CD14-positive monocyte (primary cell): Measurements from ENCODE around the gene SERPINA3. TPM values are rescaled to one million over a fixed set of nuclear protein-coding genes. Genes with fewer than 3 reads are reported as not detected.

ENCODE experiments used
- DNase-seq, 3 donors: peaks; one replicate each; pipeline ENCODE4 v3.0.0-alpha.2; 2011 to 2022
- H2AFZ ChIP-seq: 2 replicates; pipeline ENCODE4 v1.6.0; 2012; ENCODE audit warnings: mild to moderate bottlenecking, low read depth, low read length, inconsistent platforms; ENCODE audit not compliant: insufficient read depth, poor library complexity, severe bottlenecking
- H3K27ac ChIP-seq, 2 donors: 1 replicate in 1 of 2; 2 replicates in 1 of 2; pipeline ENCODE4 v1.5.1; 2012 to 2013; ENCODE audit warnings: low read length in 2 of 2, control low read depth in 1 of 2, inconsistent platforms in 1 of 2, low read depth in 1 of 2, mild to moderate bottlenecking in 1 of 2
- H3K27me3 ChIP-seq, 2 donors: one replicate each; pipeline versions ENCODE4 v1.6.0 to v1.6.1; 2011 to 2013; ENCODE audit warnings: low read length in 2 of 2; ENCODE audit not compliant: control insufficient read depth in 2 of 2, insufficient read depth in 2 of 2
- H3K36me3 ChIP-seq, 2 donors: replicated peaks in 1 of 2; 1 replicate in 1 of 2; 2 replicates in 1 of 2; pipeline versions ENCODE4 v1.5.1 to v1.6.1; 2012 to 2013; ENCODE audit warnings: low read length in 2 of 2, control low read depth in 1 of 2, inconsistent platforms in 1 of 2, mild to moderate bottlenecking in 1 of 2; ENCODE audit not compliant: insufficient read depth in 2 of 2, control insufficient read depth in 1 of 2
- H3K4me1 ChIP-seq, 2 donors: 1 replicate in 1 of 2; 2 replicates in 1 of 2; pipeline versions ENCODE4 v1.5.1 to v1.6.1; 2012 to 2013; ENCODE audit warnings: low read length in 2 of 2, control low read depth in 1 of 2, inconsistent platforms in 1 of 2, mild to moderate bottlenecking in 1 of 2, moderate library complexity in 1 of 2; ENCODE audit not compliant: insufficient read depth in 2 of 2, control insufficient read depth in 1 of 2
- H3K4me2 ChIP-seq: replicated peaks from 2 replicates; pipeline ENCODE3; 2012; ENCODE audit warnings: low read length, moderate library complexity, mild to moderate bottlenecking; ENCODE audit not compliant: poor library complexity, severe bottlenecking; ENCODE audit errors: extremely low read depth
- H3K4me3 ChIP-seq, 3 experiments: fragments of 200-600 bp in 1 of 3; sonication (generic) in 1 of 3; replicated peaks in 1 of 3; 1 replicate in 2 of 3; 2 replicates in 1 of 3; pipeline ENCODE4 v1.5.1; 2011 to 2013; ENCODE audit warnings: low read length in 3 of 3, mild to moderate bottlenecking in 3 of 3, control low read depth in 2 of 3, low read depth in 2 of 3, inconsistent platforms in 1 of 3, moderate library complexity in 1 of 3
- H3K79me2 ChIP-seq: 2 replicates; pipeline ENCODE4 v1.6.0; 2012; ENCODE audit warnings: mild to moderate bottlenecking, control low read depth, inconsistent platforms, low read length, moderate library complexity; ENCODE audit not compliant: insufficient read depth
- H3K9ac ChIP-seq: 2 replicates; pipeline ENCODE4 v1.6.0; 2017; ENCODE audit warnings: low read length, mild to moderate bottlenecking; ENCODE audit not compliant: insufficient read depth, poor library complexity, severe bottlenecking
- H3K9me3 ChIP-seq, 2 donors: replicated peaks in 1 of 2; 1 replicate in 1 of 2; 2 replicates in 1 of 2; pipeline versions ENCODE4 v1.5.1 to v1.6.1; 2012 to 2013; ENCODE audit warnings: low read length in 2 of 2, control low read depth in 1 of 2; ENCODE audit not compliant: control insufficient read depth in 1 of 2, insufficient read depth in 1 of 2
- H4K20me1 ChIP-seq: 2 replicates; pipeline ENCODE4 v1.6.0; 2012; ENCODE audit warnings: mild to moderate bottlenecking, low read length, control low read depth, moderate library complexity; ENCODE audit not compliant: insufficient read depth
- H3K27ac Mint-ChIP-seq, 7 donors: one replicate each; pipeline ENCODE4 v1.8.0; 2020; ENCODE audit warnings: mild to moderate bottlenecking in 7 of 7, mixed read lengths in 7 of 7, moderate library complexity in 6 of 7, inconsistent platforms in 2 of 7
- H3K27me3 Mint-ChIP-seq, 3 donors: one replicate each; pipeline ENCODE4 v1.8.0; 2021 to 2022; ENCODE audit warnings: low read depth in 3 of 3, mild to moderate bottlenecking in 3 of 3, mixed read lengths in 3 of 3, moderate library complexity in 3 of 3, inconsistent platforms in 1 of 3
- H3K36me3 Mint-ChIP-seq, 2 donors: one replicate each; pipeline ENCODE4 v1.8.0; 2020; ENCODE audit warnings: mixed read lengths in 2 of 2, inconsistent platforms in 1 of 2, mild to moderate bottlenecking in 1 of 2
- H3K4me1 Mint-ChIP-seq: one replicate; pipeline ENCODE4 v1.8.0; 2020; ENCODE audit warnings: mild to moderate bottlenecking, mixed read lengths
- H3K4me3 Mint-ChIP-seq, 2 donors: one replicate each; pipeline ENCODE4 v1.8.0; 2020; ENCODE audit warnings: mild to moderate bottlenecking in 2 of 2, mixed read lengths in 2 of 2, moderate library complexity in 1 of 2
- H3K9me3 Mint-ChIP-seq, 7 donors: one replicate each; pipeline ENCODE4 v1.8.0; 2020 to 2022; ENCODE audit warnings: mixed read lengths in 7 of 7, mild to moderate bottlenecking in 6 of 7, moderate library complexity in 6 of 7, inconsistent platforms in 2 of 7
- WGBS: methylation state at CpG from one replicate; pipeline ENCODE4 v1.1.5; 2013; ENCODE audit warnings: missing lambda C conversion rate; ENCODE audit not compliant: insufficient coverage; 5-methylcytosine and 5-hydroxymethylcytosine counted together
- intact Hi-C, 2 donors: fragments of 100-400 bp; cut with micrococcal nuclease; formaldehyde crosslinking; loops; one replicate each; pipeline versions ENCODE4 v1.15.0 to v1.15.1; 2023
- polyA plus RNA-seq, 3 donors: library from polyadenylated mRNA; depleted of rRNA in 1 of 3; unstranded in 2 of 3; stranded (reverse) in 1 of 3; fragments of 300-500 nt in 2 of 3; fragments of >200 nt in 1 of 3; fragmentation: Illumina TruSeq in 2 of 3; gene quantifications; 1 replicate in 2 of 3; 2 replicates in 1 of 3; pipeline ENCODE4 v1.2.3, GENCODE V29; 2012 to 2021
- TF ChIP-seq, protein P1 (sequence below): fragments of 200-600 bp; IDR thresholded peaks from one replicate; pipeline ENCODE4 v1.8.0; 2022; ENCODE audit warnings: antibody characterized with exemption, mild to moderate bottlenecking

SERPINA3 gene
- polyA plus RNA-seq, 3 donors, result not detected

DNA sequence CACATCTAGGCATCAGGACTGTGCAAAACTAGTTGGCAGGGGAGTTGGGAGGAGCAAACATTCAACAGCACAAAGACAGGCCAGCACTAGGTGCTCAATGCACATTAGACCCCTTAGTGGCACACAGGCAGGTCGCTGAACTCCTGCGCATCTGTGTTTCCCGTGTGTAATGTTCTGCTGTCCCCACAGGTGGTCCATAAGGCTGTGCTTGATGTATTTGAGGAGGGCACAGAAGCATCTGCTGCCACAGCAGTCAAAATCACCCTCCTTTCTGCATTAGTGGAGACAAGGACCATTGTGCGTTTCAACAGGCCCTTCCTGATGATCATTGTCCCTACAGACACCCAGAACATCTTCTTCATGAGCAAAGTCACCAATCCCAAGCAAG is 11.2 kb downstream of the SERPINA3 start:
- H3K27me3 Mint-ChIP-seq, result peaks cover 3 to 11% (median 4%) of the 10 kb centered on the region in 3 donors
- Histone ChIP-seq H3K9me3 (peaks cover 11 to 20% of the 10 kb centered on the region in 2 donors), H4K20me1 (no peaks in the 10 kb centered on the region), H3K27ac (no peak overlapping the region), H3K9ac (no peak overlapping the region), H3K79me2 (no peaks in the 10 kb centered on the region), H2AFZ (no peak overlapping the region), H3K4me2 (no peak overlapping the region), H3K36me3 (no peaks in the 10 kb centered on the region), H3K27me3 (no peaks in the 10 kb centered on the region), H3K4me1 (no peaks in the 10 kb centered on the region), H3K4me3 (no peak overlapping the region)
- peaks cover 9 to 19% (median 16%) of the 10 kb centered on the region in 7 donors for H3K9me3 Mint-ChIP-seq
- H3K36me3 Mint-ChIP-seq, result no peaks in the 10 kb centered on the region
- no peak overlapping the region for H3K27ac Mint-ChIP-seq
- no peak for DNase-seq
- TF ChIP-seq, protein P1, sequence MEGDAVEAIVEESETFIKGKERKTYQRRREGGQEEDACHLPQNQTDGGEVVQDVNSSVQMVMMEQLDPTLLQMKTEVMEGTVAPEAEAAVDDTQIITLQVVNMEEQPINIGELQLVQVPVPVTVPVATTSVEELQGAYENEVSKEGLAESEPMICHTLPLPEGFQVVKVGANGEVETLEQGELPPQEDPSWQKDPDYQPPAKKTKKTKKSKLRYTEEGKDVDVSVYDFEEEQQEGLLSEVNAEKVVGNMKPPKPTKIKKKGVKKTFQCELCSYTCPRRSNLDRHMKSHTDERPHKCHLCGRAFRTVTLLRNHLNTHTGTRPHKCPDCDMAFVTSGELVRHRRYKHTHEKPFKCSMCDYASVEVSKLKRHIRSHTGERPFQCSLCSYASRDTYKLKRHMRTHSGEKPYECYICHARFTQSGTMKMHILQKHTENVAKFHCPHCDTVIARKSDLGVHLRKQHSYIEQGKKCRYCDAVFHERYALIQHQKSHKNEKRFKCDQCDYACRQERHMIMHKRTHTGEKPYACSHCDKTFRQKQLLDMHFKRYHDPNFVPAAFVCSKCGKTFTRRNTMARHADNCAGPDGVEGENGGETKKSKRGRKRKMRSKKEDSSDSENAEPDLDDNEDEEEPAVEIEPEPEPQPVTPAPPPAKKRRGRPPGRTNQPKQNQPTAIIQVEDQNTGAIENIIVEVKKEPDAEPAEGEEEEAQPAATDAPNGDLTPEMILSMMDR, result no peak
- 88% methylated on average over 2 of the region's 4 CpGs for WGBS
- no peak overlapping the region for H3K4me3 Mint-ChIP-seq
- intact Hi-C loops, result no loop called here
- no peaks in the 10 kb centered on the region for H3K4me1 Mint-ChIP-seq

DNA sequence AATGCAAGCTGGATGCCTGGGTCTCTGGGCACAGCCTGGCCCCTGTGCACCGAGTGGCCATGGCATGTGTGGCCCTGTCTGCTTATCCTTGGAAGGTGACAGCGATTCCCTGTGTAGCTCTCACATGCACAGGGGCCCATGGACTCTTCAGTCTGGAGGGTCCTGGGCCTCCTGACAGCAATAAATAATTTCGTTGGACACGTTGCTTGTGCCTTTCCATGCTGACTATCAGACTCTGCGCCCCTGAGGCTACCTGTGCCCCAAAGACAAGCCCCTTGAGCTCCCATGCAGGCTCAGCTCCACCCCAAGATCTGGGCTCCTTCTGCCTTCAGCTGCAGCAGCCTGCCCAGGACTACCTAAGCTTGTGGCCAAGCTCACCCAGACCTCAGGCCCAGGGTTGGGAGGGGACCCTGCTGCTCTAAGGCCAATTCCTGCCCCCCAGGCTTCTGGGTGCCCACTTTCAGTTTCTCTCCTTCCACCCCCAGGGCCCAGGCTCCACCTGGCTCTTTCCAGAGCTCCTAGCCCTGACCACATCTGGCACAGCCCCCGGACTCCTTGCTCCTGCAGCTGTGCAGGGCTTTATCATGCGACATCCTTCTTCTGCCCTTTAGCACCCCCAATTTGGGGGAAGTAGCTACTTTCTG is 11.8 kb downstream of the SERPINA3 start:
- Mint-ChIP-seq H3K36me3 (no peaks in the 10 kb centered on the region), H3K27me3 (peaks cover 1 to 12% (median 6%) of the 10 kb centered on the region in 3 donors), H3K27ac (no peak overlapping the region), H3K4me3 (no peak overlapping the region), H3K9me3 (peaks cover 3 to 13% (median 10%) of the 10 kb centered on the region in 7 donors), H3K4me1 (no peaks in the 10 kb centered on the region)
- Histone ChIP-seq H3K4me3 (no peak overlapping the region), H3K27ac (no peak overlapping the region), H3K79me2 (no peaks in the 10 kb centered on the region), H2AFZ (no peak overlapping the region), H3K27me3 (no peaks in the 10 kb centered on the region), H3K36me3 (no peaks in the 10 kb centered on the region), H3K9ac (no peak overlapping the region), H4K20me1 (no peaks in the 10 kb centered on the region), H3K4me1 (no peaks in the 10 kb centered on the region), H3K9me3 (peaks cover 5 to 15% of the 10 kb centered on the region in 2 donors), H3K4me2 (no peak overlapping the region)
- intact Hi-C loops, result no loop called here
- WGBS, result 83% methylated on average over 7 of the region's 7 CpGs
- TF ChIP-seq, protein P1, result no peak
- DNase-seq, result no peak
